Liver (tissue), 3 donors: Measurements from ENCODE around the gene ERCC6L.

ENCODE experiments used
- CTCF ChIP-seq: fragments of 150-350 bp; IDR thresholded peaks from 2 replicates; pipeline ENCODE4 v1.5.1; 2017; ENCODE audit warnings: improper control_type of control experiment, low read depth, low read length; ENCODE audit not compliant: missing input control
- EGR1 ChIP-seq, 2 donors: IDR thresholded peaks; 2 replicates each; pipeline ENCODE4 v1.6.1; 2016 to 2018; ENCODE audit warnings: antibody characterized with exemption in 2 of 2, low read depth in 2 of 2
- GABPA ChIP-seq, 2 donors: IDR thresholded peaks in 1 of 2; conservative IDR thresholded peaks in 1 of 2; 2 replicates each; pipeline ENCODE4 v1.6.1; 2016; ENCODE audit warnings: antibody characterized with exemption in 2 of 2, mild to moderate bottlenecking in 1 of 2, moderate library complexity in 1 of 2
- JUND ChIP-seq, 2 donors: IDR thresholded peaks; 2 replicates each; pipeline ENCODE4 v1.6.1; 2016; ENCODE audit warnings: antibody characterized with exemption in 2 of 2
- RAD21 ChIP-seq, 2 donors: IDR thresholded peaks; 2 replicates each; pipeline ENCODE4 v1.6.1; 2016; ENCODE audit warnings: antibody characterized with exemption in 2 of 2, mild to moderate bottlenecking in 2 of 2
- REST ChIP-seq: IDR thresholded peaks from 2 replicates; pipeline ENCODE4 v1.6.1; 2016; ENCODE audit warnings: antibody characterized with exemption, mild to moderate bottlenecking
- RXRA ChIP-seq, 2 donors: IDR thresholded peaks; 2 replicates each; pipeline ENCODE4 v1.6.1; 2017 to 2018; ENCODE audit warnings: antibody characterized with exemption in 2 of 2, mild to moderate bottlenecking in 1 of 2
- SP1 ChIP-seq: IDR thresholded peaks from 2 replicates; pipeline ENCODE4 v1.6.1; 2018; ENCODE audit warnings: antibody characterized with exemption, mild to moderate bottlenecking
- TAF1 ChIP-seq: conservative IDR thresholded peaks from 2 replicates; pipeline ENCODE4 v1.6.1; 2016; ENCODE audit warnings: antibody characterized with exemption, mild to moderate bottlenecking
- donor health status: healthy.
- donor health status: healthy.

- TF ChIP-seq CTCF (no peak), EGR1 (IDR thresholded peaks at IDR 0.05; ENCODE audit: low read depth in 2 of 2) (no peak), REST (no peak), RAD21 (IDR thresholded peaks at IDR 0.05) (no peak), JUND (IDR thresholded peaks at IDR 0.05) (no peak), SP1 (no peak), GABPA (IDR thresholded peaks at IDR 0.05 in 1 of 2, conservative IDR thresholded peaks at IDR 0.05 in 1 of 2) (no peak), TAF1 (no peak), RXRA (IDR thresholded peaks at IDR 0.05) (no peak)
Observed at GRCh38 chrX:72201836-72202536, 36.8 kb downstream of the ERCC6L start.
